Vagina (tissue), 2 donors: Measurements from ENCODE around the gene GNB1L.

ENCODE experiments used
- CTCF ChIP-seq, 3 experiments: fragments of 450-650 bp in 2 of 3; fragments of 200-600 bp in 1 of 3; sonication (generic) in 1 of 3; IDR thresholded peaks; one replicate each; pipeline ENCODE4 v1.5.1; 2017 to 2019; ENCODE audit warnings: antibody characterized with exemption in 3 of 3, mild to moderate bottlenecking in 2 of 3, moderate library complexity in 2 of 3
- POLR2A ChIP-seq, 2 donors: fragments of 450-650 bp; IDR thresholded peaks; one replicate each; pipeline ENCODE4 v1.6.1; 2017; ENCODE audit warnings: antibody characterized with exemption in 2 of 2, mild to moderate bottlenecking in 2 of 2, moderate library complexity in 2 of 2

GRCh38 chr22:19806213-19807160 is 48.2 kb downstream of the GNB1L start:
- TF ChIP-seq CTCF (IDR thresholded peaks at IDR 0.05), result no peak
- TF ChIP-seq POLR2A (IDR thresholded peaks at IDR 0.05), result no peak
